NCI-H1092 treated with DMSO at 0.1 percent for 48 hours (cell line): ENCODE data around the gene KIF1C.
A peak's percentile ranks its signal among the peaks of the same experiment; 100 is the strongest.

Source experiments
- DNase-seq: peaks from one replicate; lab custom pipeline; 2025; lab: John Stamatoyannopoulos, UW

Gene KIF1C

DNA sequence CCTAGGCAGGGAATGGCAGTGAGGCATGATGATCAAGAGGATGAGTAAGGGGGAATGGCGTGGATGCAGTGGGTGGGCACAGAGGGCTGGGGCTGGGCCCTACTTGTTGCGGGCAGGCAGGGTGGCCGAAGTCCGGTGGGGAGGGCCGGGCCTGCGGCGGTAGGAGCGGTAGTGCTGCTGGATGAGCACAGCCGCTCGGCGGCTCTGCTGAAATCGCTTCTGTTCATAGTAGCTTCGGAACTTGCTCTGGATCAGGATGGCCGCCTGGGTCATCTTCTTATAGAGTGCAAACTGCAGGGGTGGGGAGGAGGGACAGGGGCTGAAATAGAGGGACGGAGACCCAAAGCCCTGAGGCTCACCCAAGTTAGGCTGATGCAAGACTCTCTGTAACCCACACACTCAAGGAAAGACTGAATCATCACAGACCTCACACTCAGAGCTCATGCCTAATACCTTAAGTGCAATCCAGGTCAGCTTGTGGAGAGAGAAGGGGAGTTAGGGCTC, 28.7 kb upstream of the KIF1C start:
- no peak for DNase-seq

DNA sequence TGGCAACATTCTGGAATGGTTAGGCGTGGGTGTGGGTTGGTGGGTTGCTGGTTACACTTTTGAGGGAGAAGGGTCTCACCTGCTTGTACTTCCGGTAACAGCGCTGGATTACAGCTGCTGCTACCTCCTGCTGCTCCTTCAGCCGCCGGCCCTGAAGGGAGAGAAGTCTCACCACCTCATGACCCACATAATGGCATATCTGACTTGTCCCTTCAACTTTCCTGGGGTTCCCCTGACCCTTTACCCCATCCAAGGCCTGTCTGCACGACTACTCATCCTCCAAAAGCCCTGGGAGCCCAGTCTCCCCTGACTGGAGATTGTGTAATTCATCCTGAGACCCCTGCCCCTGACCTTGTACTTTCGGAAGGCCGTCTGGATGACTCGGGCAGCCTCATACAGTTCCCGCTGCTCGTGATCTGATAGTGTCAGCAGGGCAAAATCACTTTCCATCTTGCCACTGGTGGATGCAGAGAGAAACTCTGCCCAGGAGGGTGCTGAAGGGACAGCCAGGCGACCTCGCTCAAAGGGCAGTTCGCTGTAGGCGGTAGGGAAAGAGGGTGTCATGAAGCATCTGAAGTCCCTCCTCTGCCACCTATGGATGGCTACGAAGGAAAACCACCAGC, 28.1 kb upstream of the KIF1C start:
- no peak for DNase-seq

GRCh38 chr17:4970273-4970672, 27.5 kb upstream of the KIF1C start:
- DNase-seq = no peak

DNA sequence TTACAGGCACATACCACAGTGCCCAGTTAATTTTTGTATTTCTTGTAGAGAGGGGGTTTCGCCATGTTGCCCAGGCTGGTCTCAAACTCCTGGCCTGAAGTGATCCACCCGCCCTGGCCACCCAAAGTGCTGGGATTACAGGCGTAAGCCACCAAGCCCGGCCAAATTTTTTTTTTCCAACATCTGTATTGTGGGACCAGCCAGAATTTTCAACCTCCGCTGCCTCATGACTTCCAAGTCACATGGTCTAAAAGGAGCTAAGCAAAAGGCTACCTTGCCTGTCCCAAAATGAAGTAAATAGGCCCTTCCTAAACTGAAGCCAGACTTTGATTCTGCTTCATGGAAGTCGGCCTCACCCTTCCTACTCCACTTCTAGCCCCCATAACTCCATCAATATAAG, 25.9 kb upstream of the KIF1C start:
- no peak for DNase-seq

GRCh38 chr17:4972322-4972721, 25.4 kb upstream of the KIF1C start:
- DNase-seq = no peak

- DNase-seq = no peak
These were observed 25.0 kb upstream of the KIF1C start for GRCh38 chr17:4972752-4973151.

DNA sequence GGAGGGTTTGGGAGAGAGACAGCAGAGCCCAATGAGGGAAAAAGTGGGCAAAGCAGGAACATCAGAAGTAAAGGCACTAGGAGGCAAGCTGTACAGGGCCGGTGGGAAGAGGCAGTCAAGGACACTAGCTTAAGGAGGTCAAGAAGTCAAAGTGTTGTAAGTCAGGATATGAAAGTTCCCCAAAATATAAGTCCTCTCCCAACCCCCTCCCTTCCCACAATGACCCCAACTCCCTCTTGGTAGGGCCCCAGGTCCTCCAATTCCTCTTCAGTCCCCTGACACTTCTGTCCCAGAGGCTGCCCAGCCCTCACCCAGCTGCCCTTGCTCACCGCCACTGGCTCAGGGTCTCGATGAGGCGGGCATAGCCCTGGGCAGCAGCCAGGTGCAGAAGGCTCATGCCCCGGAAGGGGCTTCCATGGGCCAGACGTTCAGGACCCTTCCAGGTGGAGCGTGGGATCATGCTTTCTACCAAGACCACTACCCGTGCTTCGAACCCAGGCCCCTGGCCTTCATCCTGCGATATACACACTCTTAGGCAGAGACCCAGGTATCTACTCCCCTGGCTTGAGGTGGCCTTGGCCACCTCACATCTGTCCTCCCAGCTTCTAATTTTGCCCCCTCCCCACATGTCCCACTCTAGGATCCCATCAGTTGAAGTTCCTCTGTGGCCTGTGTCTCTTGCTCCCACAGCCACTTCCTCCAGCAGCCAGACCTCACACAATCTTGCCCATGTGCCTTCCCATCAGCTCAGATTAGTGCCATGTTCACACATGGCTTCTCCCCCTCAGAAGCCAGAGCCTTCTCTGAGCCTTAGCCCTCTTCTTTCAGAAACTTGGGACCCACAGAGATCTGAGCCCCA, 24.3 kb upstream of the KIF1C start:
- DNase-seq = no peak

DNA sequence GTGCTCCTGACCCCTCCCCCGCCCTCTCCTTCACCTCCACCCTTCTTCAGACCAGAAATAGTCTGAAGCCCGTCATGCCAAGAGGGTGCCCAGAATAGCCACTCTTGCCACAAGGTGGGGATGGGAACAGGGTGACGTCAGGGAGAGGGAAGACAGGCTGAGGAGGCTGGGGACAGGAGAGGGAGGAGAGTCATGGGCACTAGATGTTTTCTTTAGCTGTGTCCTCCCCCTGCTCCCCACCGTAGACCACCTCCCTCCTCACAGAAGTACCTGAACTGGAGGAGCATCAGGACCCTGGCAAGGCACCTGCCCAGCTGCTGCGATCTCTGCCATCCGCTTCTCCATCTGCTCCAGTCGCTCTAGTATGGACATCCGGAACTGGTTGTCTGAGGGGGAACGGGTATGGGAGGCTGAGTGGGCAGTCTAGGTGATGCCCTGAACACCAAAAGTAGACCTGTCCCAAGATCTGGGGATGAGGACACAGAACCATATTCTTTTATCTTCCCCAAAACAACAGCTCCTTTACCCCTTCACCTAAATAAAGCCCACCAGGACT, 23.6 kb upstream of the KIF1C start:
- no peak for DNase-seq

DNA sequence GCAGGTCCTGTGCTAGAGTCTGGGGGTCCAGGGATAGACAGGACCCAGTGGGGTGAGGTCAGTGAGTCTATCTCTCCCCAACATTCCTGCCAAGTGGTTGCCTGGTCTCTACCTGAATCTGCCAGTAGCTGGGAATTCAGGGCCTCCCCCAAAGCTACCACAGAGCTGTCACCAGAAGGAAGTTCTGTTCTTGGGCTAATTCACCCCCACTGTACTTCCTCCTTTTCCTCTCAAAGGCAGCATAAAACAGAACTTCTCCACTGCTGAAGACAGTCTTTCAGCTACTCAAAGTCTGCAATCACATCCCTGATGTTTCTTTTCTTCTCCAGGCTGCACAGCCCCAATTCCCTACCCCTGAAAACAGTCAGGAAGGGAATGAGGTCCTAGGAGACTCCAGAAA, 19.0 kb upstream of the KIF1C start:
- DNase-seq = no peak

GRCh38 chr17:4980644-4981216, 17.0 kb upstream of the KIF1C start:
- DNase-seq = peak; percentile 1

DNA sequence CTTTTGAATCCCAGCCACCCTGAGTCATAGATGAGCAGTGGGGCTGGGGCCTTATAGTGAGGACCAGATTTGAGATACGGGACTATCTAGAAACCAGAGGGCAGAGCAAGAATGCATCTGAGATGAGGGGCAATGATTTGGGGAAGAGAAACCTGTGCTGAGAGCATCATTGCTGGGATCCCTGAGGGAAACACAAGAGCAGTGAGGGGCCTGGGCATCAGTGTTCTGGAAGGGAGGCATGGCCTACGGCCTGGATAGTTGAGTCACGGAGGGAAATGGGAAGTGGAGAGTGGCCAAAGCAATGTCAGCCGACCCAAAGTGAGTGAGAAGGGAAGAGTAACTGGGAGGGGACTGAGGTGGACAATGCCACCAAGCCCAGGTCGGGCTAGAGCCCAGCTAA, 15.4 kb upstream of the KIF1C start:
- no peak for DNase-seq

DNA sequence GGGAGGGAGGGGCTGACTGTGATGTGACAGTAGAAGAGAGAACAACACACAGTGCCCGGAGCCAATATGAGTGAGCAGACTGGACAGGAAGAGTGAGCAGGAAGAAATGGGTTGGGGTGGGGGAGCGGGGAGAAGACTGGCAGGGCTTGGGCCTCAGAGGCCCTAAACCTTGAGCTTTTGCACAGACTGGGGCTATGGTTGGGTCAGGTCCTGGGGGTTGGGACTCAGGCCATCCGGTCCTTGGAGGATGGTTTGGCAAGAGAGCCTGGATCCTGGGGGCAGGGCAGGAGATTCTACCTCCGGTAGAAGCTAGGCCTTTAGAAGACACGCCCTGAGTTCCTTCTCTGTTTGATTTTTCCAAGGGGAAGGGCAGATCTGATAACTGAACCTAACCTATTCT, 11.3 kb upstream of the KIF1C start:
- no peak for DNase-seq

DNA sequence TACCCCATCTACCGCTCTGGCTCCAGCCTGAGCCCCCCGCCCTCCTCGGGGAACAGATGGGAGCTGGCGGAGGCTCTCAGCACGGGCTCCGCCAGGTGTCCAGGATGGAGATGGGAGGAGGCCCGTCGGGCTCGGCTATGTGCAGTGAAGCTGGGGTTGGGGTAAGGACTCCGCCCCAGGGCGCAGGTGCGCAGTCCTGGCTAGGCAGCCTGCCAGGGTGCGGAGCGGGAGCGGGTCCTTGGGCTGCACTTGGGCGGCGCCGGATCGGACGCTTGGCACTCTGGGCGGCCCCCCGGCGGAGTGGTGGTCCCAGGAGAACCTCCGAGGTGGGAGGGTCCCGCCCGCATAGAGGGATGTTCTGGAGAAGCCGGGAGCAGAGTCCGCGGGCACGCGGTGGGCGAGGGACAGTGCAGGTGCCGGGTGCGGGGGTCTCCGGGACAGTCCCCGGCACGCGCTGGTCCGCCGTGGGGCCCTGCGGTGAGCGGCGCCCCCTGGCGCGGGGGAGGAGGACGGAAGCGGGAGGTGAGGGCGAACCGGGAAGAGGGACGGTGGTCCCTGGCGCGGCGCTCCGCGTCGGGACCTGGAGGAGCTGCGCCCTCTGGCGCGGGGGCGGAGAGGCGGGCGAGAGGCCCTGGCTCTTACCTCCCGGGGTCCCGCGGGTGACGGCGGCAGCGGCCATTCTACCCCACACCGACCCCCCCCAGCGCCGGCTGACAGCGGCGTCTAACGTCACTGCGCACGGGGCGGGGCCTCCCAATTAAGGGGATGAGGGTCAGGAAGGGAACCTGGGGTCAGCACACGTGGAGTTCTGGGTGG, 10.6 kb upstream of the KIF1C start, which contains the start of gene CAMTA2:
Gene CAMTA2 (minus strand): TSS at position 725 of the 816 bp plus-strand sequence. CDS start 1,453 bp downstream, outside the sequence.
- DNase-seq = peak; percentile 42

DNA sequence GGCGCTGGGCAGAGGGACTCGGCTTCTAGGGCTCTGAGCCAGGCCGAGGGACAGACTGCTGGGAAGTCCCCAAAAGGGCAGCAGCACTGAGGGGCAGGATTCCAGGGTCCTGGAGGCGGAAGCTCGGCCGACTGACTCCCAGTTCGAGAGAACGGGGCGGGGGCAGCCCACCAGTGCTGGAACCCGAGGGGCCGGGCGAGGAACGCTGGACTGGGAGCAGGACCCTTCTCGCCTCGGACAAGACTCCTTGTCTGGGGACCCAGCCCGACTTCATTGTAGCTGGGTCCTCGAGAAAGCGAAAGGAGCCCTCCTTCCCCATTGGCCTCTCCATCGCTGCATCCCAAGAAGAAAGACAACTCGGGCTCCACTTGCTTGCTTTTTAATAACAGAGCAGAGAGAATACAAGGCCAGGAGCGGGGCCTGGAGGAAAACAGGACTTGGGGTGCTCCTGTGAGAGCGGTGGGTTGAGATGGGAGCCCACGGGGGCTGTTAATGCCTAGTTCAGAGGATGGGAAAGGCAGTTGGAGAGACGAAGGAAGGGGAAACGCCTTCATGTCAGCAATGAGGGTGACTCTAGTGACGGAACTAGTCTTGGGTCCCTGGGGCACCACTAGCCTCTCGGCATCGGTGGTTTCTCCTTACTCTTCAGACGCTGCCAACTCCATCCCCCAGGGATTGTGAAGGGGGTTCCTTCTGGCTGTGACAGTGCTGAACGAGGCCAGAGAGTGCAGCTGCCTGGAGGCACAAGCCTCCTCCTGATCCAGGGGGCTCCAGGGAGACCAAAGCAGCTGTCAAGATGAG, 9.8 kb upstream of the KIF1C start:
- DNase-seq = no peak

- no peak for DNase-seq
These were observed 3.6 kb upstream of the KIF1C start for GRCh38 chr17:4994081-4994595.

DNA sequence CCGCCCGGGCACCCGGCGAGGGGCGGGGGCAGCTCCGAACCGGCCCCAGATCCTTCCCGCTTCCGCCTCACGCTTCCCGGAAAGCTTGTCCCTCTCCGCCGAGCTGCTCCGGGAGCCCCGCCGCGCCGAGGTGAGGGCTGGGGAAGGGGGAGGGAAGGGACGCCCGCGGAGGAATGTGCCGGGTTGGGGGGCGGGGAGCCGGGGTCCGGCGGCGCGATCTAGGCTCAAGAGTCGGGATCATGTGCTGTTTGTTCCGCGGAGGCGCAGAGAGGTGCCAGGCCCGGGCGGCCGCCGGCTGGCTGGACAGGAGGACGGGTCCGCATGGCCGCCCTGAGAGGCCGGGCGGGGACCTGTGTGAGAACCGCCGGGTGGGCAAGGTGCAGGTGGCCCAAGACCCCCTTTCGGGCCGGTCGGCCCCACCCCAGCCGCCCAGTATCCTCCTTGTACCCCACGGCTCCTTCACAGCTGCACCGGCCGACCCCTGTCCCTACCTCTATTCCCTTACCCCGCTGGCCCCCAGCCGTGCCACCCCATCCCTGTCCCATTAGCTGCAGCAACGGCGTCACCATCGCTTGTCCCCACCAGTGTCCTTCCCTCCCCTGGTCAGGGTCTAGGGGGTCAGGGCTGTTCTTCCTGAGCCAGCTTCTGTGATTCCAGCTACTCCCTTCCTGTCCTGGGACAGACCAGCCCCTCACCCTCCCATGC, 429 bp downstream of the KIF1C start:
- DNase-seq = no peak

- DNase-seq = no peak
These were observed 1.1 kb downstream of the KIF1C start for GRCh38 chr17:4998732-4999429.

- no peak for DNase-seq
These were observed 1.8 kb downstream of the KIF1C start for GRCh38 chr17:4999430-5000093.

DNA sequence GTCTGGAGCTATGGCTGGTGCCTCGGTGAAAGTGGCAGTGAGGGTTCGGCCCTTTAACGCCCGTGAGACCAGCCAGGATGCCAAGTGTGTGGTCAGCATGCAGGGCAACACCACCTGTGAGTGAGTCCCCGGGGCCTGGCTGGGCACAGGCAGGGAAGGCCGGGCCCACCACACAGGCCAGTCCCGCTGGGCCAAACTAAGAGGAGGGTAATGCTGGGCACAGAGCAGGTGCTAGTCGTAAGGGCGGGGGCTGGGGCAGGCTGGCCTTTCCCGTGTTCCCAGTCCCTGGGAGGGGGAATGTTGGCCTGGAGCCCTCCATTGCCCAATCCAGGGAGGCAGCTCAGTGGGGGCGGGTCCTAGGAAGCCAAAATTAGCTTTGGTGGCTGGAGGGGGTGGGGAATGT, 2.5 kb downstream of the KIF1C start:
- DNase-seq = no peak
